ENCODE measurements around the gene TNRC6C.
"Not testable (repeated sequence)": the region's sequence is repeated elsewhere in the genome, so short reads cannot be mapped to it uniquely, and the experiment has no call there.

The TNRC6C gene

GRCh38 chr17:78096093-78096492 lies 137.6 kb downstream of the TNRC6C start:
- no peak for DNase-seq

- DNase-seq = no peak
These were observed 142.6 kb downstream of the TNRC6C start for GRCh38 chr17:78101112-78101511.

- DNase-seq = no peak
These were observed 143.0 kb downstream of the TNRC6C start for GRCh38 chr17:78101542-78101941.

GRCh38 chr17:78103311-78103710 lies 144.8 kb downstream of the TNRC6C start:
- DNase-seq = no peak

GRCh38 chr17:78104540-78104941 lies 146.0 kb downstream of the TNRC6C start:
- DNase-seq = no peak

- no peak for DNase-seq
These were observed 146.6 kb downstream of the TNRC6C start for GRCh38 chr17:78105101-78105500.

- DNase-seq = no peak
These were observed 147.0 kb downstream of the TNRC6C start for GRCh38 chr17:78105551-78105950.

- no peak for DNase-seq
These were observed 147.7 kb downstream of the TNRC6C start for GRCh38 chr17:78106211-78106610.

- no peak for DNase-seq
These were observed 149.0 kb downstream of the TNRC6C start for GRCh38 chr17:78107457-78107856.

- no peak for DNase-seq
These were observed 149.6 kb downstream of the TNRC6C start for GRCh38 chr17:78107976-78108725.

GRCh38 chr17:78108726-78109488 lies 150.4 kb downstream of the TNRC6C start:
- no peak for DNase-seq

- DNase-seq = no peak
These were observed 150.9 kb downstream of the TNRC6C start for GRCh38 chr17:78109489-78109761.

- no peak for DNase-seq
These were observed 152.0 kb downstream of the TNRC6C start for GRCh38 chr17:78110363-78111015.

- no peak for DNase-seq
These were observed 152.7 kb downstream of the TNRC6C start for GRCh38 chr17:78111016-78111726.

- no peak for DNase-seq
These were observed 153.4 kb downstream of the TNRC6C start for GRCh38 chr17:78111727-78112517.

- peak; percentile 66 for DNase-seq
These were observed 154.3 kb downstream of the TNRC6C start for GRCh38 chr17:78112518-78113471.

- DNase-seq = peak; percentile 47
These were observed 155.6 kb downstream of the TNRC6C start for GRCh38 chr17:78113804-78114785.

GRCh38 chr17:78114831-78115723 lies 156.6 kb downstream of the TNRC6C start:
- no peak for DNase-seq

GRCh38 chr17:78115803-78116202 lies 157.3 kb downstream of the TNRC6C start:
- DNase-seq = not testable (repeated sequence)

All from CD4-positive, alpha-beta T cell treated with Interleukin-4 for 4 hours (primary cell).